GM12873 (cell line): Measurements from ENCODE around the gene OLFM2.

Experiments used
- CTCF ChIP-seq: IDR thresholded peaks from 2 replicates; pipeline ENCODE4 v1.5.1; 2012; ENCODE audit warnings: low read depth, mild to moderate bottlenecking, moderate library complexity, low read length, control low read depth; ENCODE audit not compliant: insufficient read depth; ENCODE audit errors: missing control alignments

The OLFM2 gene

GRCh38 chr19:9847087-9847671, 89.1 kb downstream of the OLFM2 start:
- peak; percentile 35 for TF ChIP-seq CTCF

- no peak for TF ChIP-seq CTCF
Observed at GRCh38 chr19:9842834-9843625, 93.3 kb downstream of the OLFM2 start.

DNA sequence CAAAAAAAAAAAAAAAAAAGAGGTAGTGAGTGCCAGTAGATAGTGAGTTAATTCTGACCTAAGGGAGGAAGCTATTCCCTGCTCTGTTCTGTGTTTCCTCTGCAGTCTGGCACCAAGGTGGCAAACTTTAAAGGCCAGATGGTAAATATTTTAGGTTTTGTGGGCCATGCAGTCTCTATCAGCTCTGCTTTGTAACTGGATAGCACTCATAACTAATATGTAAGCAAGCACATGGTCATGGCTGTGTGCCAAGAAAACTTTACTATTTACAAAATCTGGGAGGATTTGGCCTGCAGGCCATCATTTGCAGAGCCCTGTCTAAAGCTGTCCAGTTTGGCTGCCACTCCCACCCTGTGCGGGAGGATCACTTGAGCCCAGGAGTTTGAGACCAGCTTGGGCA, 96.9 kb downstream of the OLFM2 start:
- no peak for TF ChIP-seq CTCF

DNA sequence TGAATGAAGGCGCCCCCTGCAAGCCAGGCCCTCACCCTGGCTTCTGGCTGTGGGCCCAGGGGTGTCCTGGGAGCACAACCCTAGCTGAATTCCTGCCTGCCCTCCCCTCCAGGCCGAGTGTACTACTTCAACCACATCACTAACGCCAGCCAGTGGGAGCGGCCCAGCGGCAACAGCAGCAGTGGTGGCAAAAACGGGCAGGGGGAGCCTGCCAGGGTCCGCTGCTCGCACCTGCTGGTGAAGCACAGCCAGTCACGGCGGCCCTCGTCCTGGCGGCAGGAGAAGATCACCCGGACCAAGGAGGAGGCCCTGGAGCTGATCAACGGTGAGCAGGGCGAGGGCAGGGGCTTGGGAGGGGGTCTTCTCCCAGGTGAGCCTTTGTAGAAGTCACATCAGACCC, 98.0 kb downstream of the OLFM2 start:
- TF ChIP-seq CTCF = no peak

GRCh38 chr19:9836021-9836420, 100.3 kb downstream of the OLFM2 start:
- peak; percentile 9 for TF ChIP-seq CTCF

DNA sequence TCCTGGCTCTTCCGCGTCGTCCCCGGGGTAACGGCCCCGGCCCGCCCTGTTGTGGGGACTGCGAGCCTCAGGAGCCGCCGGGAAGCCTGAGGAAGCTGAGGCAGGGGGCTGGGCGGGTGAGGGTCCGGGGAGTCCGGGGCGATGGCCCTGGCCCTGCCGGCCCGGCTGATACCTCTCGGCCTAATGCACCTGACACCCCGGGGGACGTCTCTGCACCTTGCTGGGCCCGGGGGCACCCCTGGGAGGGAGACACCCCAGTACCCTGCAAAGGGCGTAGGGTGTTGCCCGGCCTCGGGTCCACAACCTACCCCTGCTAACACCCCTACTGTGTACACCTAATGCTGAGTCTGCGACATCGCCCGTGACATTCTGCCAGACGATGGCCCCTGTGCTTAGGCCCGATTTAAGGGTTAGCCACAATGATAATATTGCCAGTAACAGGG, 100.8 kb downstream of the OLFM2 start:
- no peak for TF ChIP-seq CTCF

DNA sequence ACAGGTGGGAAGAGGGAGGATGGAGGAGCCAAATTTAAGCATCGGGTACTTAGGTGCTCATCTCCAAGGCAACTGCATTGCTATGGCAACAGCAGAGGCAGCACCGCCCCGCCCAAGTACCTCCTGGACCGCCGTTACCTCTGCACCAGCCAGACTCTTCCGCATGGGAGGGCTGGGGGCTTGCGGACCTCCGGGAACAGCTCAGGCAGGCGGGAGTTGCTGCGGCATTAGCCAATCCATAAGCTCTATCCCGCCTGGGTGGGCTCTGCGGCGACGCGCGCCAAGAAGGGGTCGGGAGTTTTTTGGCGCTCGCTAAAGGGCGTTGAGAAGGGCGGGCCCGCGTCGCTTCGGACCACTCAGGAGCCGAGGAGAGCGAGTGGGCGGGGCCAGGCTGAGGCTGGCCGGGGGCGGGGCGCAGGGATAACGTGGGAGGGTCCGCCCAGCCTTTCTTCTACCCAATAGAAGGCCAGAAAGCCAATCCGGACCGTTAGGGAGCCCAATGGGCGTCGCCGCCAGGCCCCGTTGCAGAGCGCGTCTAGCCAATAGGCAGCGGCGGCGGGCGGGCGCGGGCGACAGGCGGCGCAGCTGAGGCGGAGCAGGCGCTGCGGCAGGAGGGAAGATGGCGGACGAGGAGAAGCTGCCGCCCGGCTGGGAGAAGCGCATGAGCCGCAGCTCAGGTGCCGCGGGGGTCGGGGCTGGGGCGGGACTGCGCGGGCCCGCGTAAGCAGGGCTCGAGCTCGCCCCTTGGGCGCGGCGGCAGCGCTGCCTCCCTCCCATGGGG, 101.4 kb downstream of the OLFM2 start, which contains the start of gene PIN1:
Gene PIN1, plus strand, starts transcription at position 593 of the 781 bp plus-strand sequence. Its CDS starts 27 bp downstream, at position 620.
- TF ChIP-seq CTCF = peak; percentile 40
